ENCODE measurements around the gene IZUMO4. TPM values are rescaled to one million over a fixed set of nuclear protein-coding genes. Genes with fewer than 3 reads are reported as not detected.

IZUMO4 gene
- total RNA-seq, 3 donors from 2014 or later, result 3.6 to 12.8 (median 3.7) TPM

- Histone ChIP-seq H3K9me3 (no peaks in the 10 kb centered on the region), H3K27ac (peak overlapping the region; percentile 92 to 97), H3K4me1 (peaks cover 0 to 10% of the 10 kb centered on the region in 2 donors), H3K36me3 (no peaks in the 10 kb centered on the region), H3K4me3 (peak overlapping the region; percentile 43 to 85 (median 70)), H3K27me3 (no peaks in the 10 kb centered on the region)
- no peak for DNase-seq (ENCODE audit: low spot score in 2 of 2)
- intact Hi-C loops (cut with DNase I; ENCODE audit: low total_unique reads), result loop anchor here (10.0 kb wide), 1 partner anchor 193 kb away; the partner anchor contains the start of genes ADAT3 and SCAMP4
- TF ChIP-seq POLR2A (IDR thresholded peaks at IDR 0.05), result no peak
- no peak for TF ChIP-seq POLR2AphosphoS5 (IDR thresholded peaks at IDR 0.05)
- no peak for TF ChIP-seq CTCF (IDR thresholded peaks at IDR 0.05)
Observed at GRCh38 chr19:2097203-2097885, 629 bp downstream of the IZUMO4 start.

- Histone ChIP-seq H3K4me1 (peaks cover 0 to 10% of the 10 kb centered on the region in 2 donors), H3K27ac (peak overlapping the region; percentile 92 to 97), H3K9me3 (no peaks in the 10 kb centered on the region), H3K4me3 (no peak overlapping the region), H3K36me3 (no peaks in the 10 kb centered on the region), H3K27me3 (no peaks in the 10 kb centered on the region)
- TF ChIP-seq CTCF (IDR thresholded peaks at IDR 0.05) (no peak), POLR2A (IDR thresholded peaks at IDR 0.05) (no peak), POLR2AphosphoS5 (IDR thresholded peaks at IDR 0.05) (no peak)
- DNase-seq (ENCODE audit: low spot score in 2 of 2), result no peak
- intact Hi-C loops (cut with DNase I; ENCODE audit: low total_unique reads), result loop anchor here (10.0 kb wide), 1 partner anchor 193 kb away; the partner anchor contains the start of genes ADAT3 and SCAMP4
Observed at GRCh38 chr19:2097886-2098327, 1.2 kb downstream of the IZUMO4 start.

GRCh38 chr19:2099054-2099501 is 2.4 kb downstream of the IZUMO4 start:
- peaks cover 0 to 9% of the 10 kb centered on the region in 2 donors for H3K4me1 ChIP-seq
- H3K36me3 ChIP-seq, result no peaks in the 10 kb centered on the region
- H3K27me3 ChIP-seq, result no peaks in the 10 kb centered on the region
- intact Hi-C loops (cut with DNase I; ENCODE audit: low total_unique reads), result loop anchor here (10.0 kb wide), 1 partner anchor 194 kb away; the partner anchor contains the start of genes ADAT3 and SCAMP4
- no peak overlapping the region for H3K4me3 ChIP-seq
- DNase-seq (ENCODE audit: low spot score in 2 of 2), result no peak
- H3K9me3 ChIP-seq, result no peaks in the 10 kb centered on the region
- no peak for TF ChIP-seq POLR2A (IDR thresholded peaks at IDR 0.05)
- TF ChIP-seq POLR2AphosphoS5 (IDR thresholded peaks at IDR 0.05), result no peak
- no peak for TF ChIP-seq CTCF (IDR thresholded peaks at IDR 0.05)
- H3K27ac ChIP-seq, result no peak overlapping the region

GRCh38 chr19:2099937-2100718 is 3.4 kb downstream of the IZUMO4 start:
- Histone ChIP-seq H3K4me1 (peaks cover 0 to 5% of the 10 kb centered on the region in 2 donors), H3K9me3 (no peaks in the 10 kb centered on the region), H3K27ac (no peak overlapping the region), H3K4me3 (no peak overlapping the region), H3K27me3 (no peaks in the 10 kb centered on the region), H3K36me3 (no peaks in the 10 kb centered on the region)
- DNase-seq (ENCODE audit: low spot score in 2 of 2), result no peak
- TF ChIP-seq CTCF (IDR thresholded peaks at IDR 0.05) (no peak), POLR2AphosphoS5 (IDR thresholded peaks at IDR 0.05) (no peak), POLR2A (IDR thresholded peaks at IDR 0.05) (no peak)
- intact Hi-C loops (cut with DNase I; ENCODE audit: low total_unique reads), result loop anchor here (10.0 kb wide), 1 partner anchor 195 kb away; the partner anchor contains the start of genes ADAT3 and SCAMP4
